AG09309 (cell line): ENCODE data around the gene ETV6.

Experiments
- DNase-seq: peaks from one replicate; pipeline ENCODE4 v3.0.0-alpha.2; 2010; ENCODE audit warnings: low read depth
- H3K4me3 ChIP-seq: 2 replicates; pipeline ENCODE4 v1.5.1; 2011; ENCODE audit warnings: mild to moderate bottlenecking, low read depth, low read length, moderate library complexity; ENCODE audit not compliant: control insufficient read depth
- CTCF ChIP-seq: IDR thresholded peaks from 2 replicates; pipeline ENCODE4 v1.5.1; 2011; ENCODE audit warnings: mild to moderate bottlenecking, low read depth, low read length, inconsistent platforms; ENCODE audit not compliant: insufficient read depth, control insufficient read depth; ENCODE audit errors: missing control alignments

ETV6 gene

GRCh38 chr12:11696084-11696483, 46.6 kb downstream of the ETV6 start:
- TF ChIP-seq CTCF, result no peak
- H3K4me3 ChIP-seq, result no peak overlapping the region
- no peak for DNase-seq

- no peak overlapping the region for H3K4me3 ChIP-seq
- TF ChIP-seq CTCF, result no peak
- DNase-seq, result no peak
Observed at GRCh38 chr12:11697131-11697530, 47.7 kb downstream of the ETV6 start.

DNA sequence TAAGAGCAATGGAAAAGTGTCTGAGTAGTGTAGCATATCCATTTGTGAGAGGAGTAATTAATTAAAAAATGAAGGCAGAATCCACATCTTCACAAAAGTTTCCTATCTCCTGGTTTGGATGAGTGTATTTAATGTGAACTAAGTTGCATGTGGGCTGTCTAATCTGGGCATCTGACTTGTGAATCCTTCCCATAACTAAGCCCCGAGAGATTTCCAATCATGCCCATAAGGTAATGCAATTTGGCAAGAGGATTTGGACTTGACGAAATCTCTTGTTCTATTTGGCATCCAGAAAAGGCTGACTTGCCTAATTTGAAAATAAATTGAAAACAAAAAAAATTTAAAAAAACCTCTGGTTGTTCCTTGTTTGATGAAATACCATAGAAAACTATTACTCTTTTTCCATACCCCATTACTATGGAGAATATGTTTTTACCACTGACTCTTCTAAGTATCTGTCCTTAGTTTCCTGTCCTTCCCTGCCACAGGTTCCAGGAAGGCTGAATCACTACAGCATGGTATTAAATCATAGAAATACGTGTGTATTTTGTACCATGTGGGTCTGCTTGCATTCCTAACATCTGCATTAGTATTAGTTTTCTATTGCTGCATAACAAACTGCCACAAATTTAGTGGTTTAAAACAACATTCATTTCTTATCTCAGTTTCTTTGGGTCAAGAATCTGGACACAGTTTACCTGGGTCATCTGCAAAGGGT, 48.4 kb downstream of the ETV6 start:
- no peak overlapping the region for H3K4me3 ChIP-seq
- DNase-seq, result no peak
- no peak for TF ChIP-seq CTCF

- no peak for DNase-seq
- TF ChIP-seq CTCF, result no peak
- H3K4me3 ChIP-seq, result no peak overlapping the region
Observed at GRCh38 chr12:11698729-11699128, 49.3 kb downstream of the ETV6 start.

DNA sequence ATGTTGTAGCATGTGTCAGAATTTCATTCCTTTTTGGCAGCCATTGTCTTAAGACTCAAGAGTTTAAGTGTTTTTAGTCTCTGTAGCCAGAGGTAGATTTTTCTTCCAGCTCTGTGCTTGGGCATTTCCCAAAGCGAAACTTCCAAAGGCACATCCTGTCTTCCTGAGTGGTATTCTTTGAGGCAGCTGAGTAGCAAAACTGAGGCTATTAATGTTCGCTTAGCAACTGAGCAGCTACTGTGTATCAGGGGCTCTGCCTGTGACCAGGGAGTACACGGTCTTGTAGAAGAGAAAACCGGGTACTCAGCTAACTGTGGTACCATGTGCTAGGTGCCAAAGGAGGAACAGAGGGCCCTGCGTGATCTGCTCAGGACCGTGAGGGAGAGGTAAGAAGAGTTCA, 52.0 kb downstream of the ETV6 start:
- no peak overlapping the region for H3K4me3 ChIP-seq
- DNase-seq, result no peak
- no peak for TF ChIP-seq CTCF

- no peak for DNase-seq
- TF ChIP-seq CTCF, result no peak
- no peak overlapping the region for H3K4me3 ChIP-seq
Observed at GRCh38 chr12:11702959-11703358, 53.5 kb downstream of the ETV6 start.
